ENCODE results near the gene LYRM7. TPM values are rescaled to one million over a fixed set of nuclear protein-coding genes. Genes with fewer than 3 reads are reported as not detected.

LYRM7 gene
- total and polyA plus RNA-seq, 2 experiments from 2014 or later: 6.1 to 9.5 TPM

GRCh38 chr5:131182839-131183238, 12.1 kb downstream of the LYRM7 start:
- Histone ChIP-seq H4K20me1 (ENCODE audit: insufficient read depth, poor library complexity, severe bottlenecking) (no peaks in the 10 kb centered on the region), H3K36me3 (replicated peaks; ENCODE audit: insufficient read depth, low read depth) (no peaks in the 10 kb centered on the region), H3K79me2 (no peaks in the 10 kb centered on the region), H3K4me3 (no peak overlapping the region), H3K27ac (no peak overlapping the region), H3K9me2 (replicated peaks; ENCODE audit: insufficient read depth) (no peaks in the 10 kb centered on the region), H3K4me1 (ENCODE audit: insufficient read depth) (no peaks in the 10 kb centered on the region), H2AFZ (no peak overlapping the region), H3K9me3 (ENCODE audit: low read depth) (no peaks in the 10 kb centered on the region), H3K27me3 (no peaks in the 10 kb centered on the region), H3K4me2 (no peak overlapping the region)
- TF ChIP-seq, protein P1, sequence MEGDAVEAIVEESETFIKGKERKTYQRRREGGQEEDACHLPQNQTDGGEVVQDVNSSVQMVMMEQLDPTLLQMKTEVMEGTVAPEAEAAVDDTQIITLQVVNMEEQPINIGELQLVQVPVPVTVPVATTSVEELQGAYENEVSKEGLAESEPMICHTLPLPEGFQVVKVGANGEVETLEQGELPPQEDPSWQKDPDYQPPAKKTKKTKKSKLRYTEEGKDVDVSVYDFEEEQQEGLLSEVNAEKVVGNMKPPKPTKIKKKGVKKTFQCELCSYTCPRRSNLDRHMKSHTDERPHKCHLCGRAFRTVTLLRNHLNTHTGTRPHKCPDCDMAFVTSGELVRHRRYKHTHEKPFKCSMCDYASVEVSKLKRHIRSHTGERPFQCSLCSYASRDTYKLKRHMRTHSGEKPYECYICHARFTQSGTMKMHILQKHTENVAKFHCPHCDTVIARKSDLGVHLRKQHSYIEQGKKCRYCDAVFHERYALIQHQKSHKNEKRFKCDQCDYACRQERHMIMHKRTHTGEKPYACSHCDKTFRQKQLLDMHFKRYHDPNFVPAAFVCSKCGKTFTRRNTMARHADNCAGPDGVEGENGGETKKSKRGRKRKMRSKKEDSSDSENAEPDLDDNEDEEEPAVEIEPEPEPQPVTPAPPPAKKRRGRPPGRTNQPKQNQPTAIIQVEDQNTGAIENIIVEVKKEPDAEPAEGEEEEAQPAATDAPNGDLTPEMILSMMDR (IDR thresholded peaks at IDR 0.05; ENCODE audit: poor library complexity): no peak
- no peak for TF ChIP-seq EZH2phosphoT487 (IDR thresholded peaks at IDR 0.05; ENCODE audit: low read depth, severe bottlenecking, unreplicated experiment)
- TF ChIP-seq EZH2 (IDR thresholded peaks at IDR 0.05; ENCODE audit: borderline replicate concordance): no peak
- DNase-seq (ENCODE audit: low spot score): no peak

DNA sequence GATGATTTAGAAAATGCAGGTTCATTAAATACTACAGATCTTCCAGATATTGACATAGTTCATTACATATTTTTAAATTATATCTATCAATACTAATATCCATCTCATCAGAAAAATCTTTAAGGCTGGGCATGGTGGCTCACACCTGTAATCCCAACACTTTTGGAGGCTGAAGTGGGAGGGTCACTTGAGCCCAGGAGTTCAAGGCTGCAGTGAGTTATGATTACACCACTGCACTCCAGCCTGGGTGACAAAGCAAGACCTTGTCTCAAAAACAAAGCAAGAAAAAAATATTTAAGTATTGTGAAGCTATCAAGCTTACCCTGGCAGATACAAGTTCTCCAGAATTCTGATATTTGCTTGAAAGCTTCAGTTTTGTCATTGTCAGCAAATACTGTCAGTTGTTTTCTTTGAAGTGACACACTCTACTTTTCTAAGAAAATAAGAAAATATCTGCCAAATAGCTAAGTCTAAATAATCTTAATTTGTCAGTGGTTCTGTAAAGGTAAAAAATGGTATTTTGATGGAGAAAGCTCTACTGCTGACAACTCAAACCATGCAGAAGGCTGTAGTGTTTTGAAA, 14.9 kb downstream of the LYRM7 start:
- Histone ChIP-seq H4K20me1 (ENCODE audit: insufficient read depth, poor library complexity, severe bottlenecking) (no peaks in the 10 kb centered on the region), H3K4me3 (no peak overlapping the region), H3K4me2 (no peak overlapping the region), H3K9me3 (ENCODE audit: low read depth) (no peaks in the 10 kb centered on the region), H3K27me3 (no peaks in the 10 kb centered on the region), H3K79me2 (no peaks in the 10 kb centered on the region), H3K27ac (no peak overlapping the region), H3K4me1 (ENCODE audit: insufficient read depth) (no peaks in the 10 kb centered on the region), H2AFZ (no peak overlapping the region), H3K36me3 (replicated peaks; ENCODE audit: insufficient read depth, low read depth) (no peaks in the 10 kb centered on the region), H3K9me2 (replicated peaks; ENCODE audit: insufficient read depth) (no peaks in the 10 kb centered on the region)
- TF ChIP-seq EZH2 (IDR thresholded peaks at IDR 0.05; ENCODE audit: borderline replicate concordance): no peak
- TF ChIP-seq, protein P1 (IDR thresholded peaks at IDR 0.05; ENCODE audit: poor library complexity): no peak
- TF ChIP-seq EZH2phosphoT487 (IDR thresholded peaks at IDR 0.05; ENCODE audit: low read depth, severe bottlenecking, unreplicated experiment): no peak
- no peak for DNase-seq (ENCODE audit: low spot score)

DNA sequence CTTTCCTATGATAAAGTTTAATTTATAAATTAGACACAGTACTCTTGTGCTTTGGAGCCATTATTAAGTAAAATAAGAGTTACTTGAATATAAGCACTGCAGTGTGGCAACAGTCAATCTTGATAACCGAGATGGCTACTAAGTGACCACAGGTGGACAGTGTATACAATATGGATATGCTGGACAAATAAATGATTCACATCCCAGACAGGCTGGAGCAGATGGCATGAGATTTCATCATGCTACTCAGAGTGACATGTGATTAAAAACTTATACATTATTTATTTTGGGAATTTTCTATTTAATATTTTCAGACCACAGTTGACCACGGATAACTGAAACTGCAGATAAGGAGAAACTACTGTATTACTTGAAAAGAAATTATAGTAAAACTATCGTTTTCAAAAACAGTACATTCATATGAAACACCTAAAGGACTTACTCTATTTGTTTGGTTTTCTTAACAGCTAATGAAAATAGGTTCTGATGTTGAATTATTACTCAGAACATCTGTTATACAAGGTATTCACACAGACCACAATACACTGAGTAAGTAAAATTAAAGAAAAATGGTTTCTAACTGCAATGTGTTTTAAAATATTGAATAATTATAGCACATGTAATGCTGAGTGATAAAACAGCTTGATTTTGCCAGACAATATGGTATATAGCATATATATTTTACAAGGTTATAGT, 16.0 kb downstream of the LYRM7 start:
- no peaks in the 10 kb centered on the region for H3K27me3 ChIP-seq
- DNase-seq (ENCODE audit: low spot score): no peak
- H3K79me2 ChIP-seq: no peaks in the 10 kb centered on the region
- no peaks in the 10 kb centered on the region for H3K36me3 ChIP-seq (replicated peaks; ENCODE audit: insufficient read depth, low read depth)
- no peak overlapping the region for H3K4me3 ChIP-seq
- H3K9me2 ChIP-seq (replicated peaks; ENCODE audit: insufficient read depth): no peaks in the 10 kb centered on the region
- H3K27ac ChIP-seq: no peak overlapping the region
- H3K4me1 ChIP-seq (ENCODE audit: insufficient read depth): no peaks in the 10 kb centered on the region
- 89% methylated on average over 3 of the region's 3 CpGs for WGBS (ENCODE audit: low lambda C conversion rate, missing lambda C conversion rate)
- TF ChIP-seq EZH2 (IDR thresholded peaks at IDR 0.05; ENCODE audit: borderline replicate concordance) (no peak), EZH2phosphoT487 (IDR thresholded peaks at IDR 0.05; ENCODE audit: low read depth, severe bottlenecking, unreplicated experiment) (no peak)
- TF ChIP-seq, protein P1 (IDR thresholded peaks at IDR 0.05; ENCODE audit: poor library complexity): no peak
- H4K20me1 ChIP-seq (ENCODE audit: insufficient read depth, poor library complexity, severe bottlenecking): no peaks in the 10 kb centered on the region
- H3K9me3 ChIP-seq (ENCODE audit: low read depth): no peaks in the 10 kb centered on the region
- H2AFZ ChIP-seq: no peak overlapping the region
- H3K4me2 ChIP-seq: no peak overlapping the region
